GM19467 (cell line): Measurements from ENCODE around the gene RSRC1.
"Not testable (repeated sequence)": the region's sequence is repeated elsewhere in the genome, so short reads cannot be mapped to it uniquely, and the experiment has no call there.

Experiments
- ATAC-seq: cut with Tn5 transposase; IDR thresholded peaks from one replicate; pipeline ENCODE4 v1.9.1; 2021; ENCODE audit warnings: mild to moderate bottlenecking, moderate library complexity; ENCODE audit not compliant: unreplicated experiment

The RSRC1 gene

DNA sequence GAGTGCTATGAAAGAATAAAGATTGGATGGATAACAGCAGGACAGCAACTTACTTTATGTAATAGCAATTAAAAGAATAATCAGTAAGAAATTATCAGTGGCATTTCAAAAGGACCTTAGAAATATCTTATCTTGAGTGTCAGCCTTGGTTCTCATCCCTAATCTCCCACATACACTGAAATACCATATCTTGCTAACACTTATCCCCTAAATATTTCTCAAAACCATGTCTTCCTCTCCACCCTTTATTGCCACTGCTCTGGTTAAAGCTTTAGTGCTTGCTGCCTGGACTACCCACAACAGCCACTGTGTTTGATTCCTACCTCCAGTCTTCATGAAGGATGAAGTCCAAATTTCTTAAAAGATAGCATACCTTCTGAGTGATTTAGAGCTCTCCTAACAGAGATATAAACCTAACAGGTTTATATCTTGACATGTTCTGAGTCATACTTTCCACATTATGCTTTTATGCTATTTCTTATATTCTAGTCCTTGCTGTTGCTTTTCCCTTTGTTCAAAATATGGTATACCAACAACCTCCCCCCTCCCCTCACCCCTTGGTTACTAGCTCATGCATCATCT, 202.8 kb downstream of the RSRC1 start:
- no peak for ATAC-seq

DNA sequence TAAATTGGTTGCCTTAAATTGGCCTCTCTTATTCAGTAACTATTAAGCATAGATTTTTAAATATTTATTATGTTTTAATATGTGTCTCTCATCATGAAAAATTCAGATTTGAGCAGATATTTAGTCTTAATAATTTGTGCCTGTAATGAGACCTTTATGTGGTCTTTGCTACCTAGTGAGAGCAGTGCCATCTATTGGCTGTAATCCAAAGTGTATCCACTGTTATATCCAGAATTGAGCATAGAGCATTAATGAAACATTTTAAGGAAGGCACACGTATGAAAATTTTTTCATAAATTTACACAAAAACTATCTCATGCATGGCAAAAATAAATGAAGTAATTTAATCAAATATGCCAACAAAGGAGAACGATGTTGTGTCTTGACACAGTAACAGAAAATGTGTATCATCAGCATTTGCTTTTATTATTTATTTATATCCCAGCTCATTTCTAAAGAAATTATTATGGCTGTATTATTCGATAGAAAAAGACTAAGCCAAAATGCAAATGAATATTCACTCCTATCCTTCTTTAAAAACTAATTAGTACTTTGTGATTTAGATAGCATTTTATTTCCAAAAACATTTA, 203.5 kb downstream of the RSRC1 start:
- ATAC-seq: peak; percentile 54

DNA sequence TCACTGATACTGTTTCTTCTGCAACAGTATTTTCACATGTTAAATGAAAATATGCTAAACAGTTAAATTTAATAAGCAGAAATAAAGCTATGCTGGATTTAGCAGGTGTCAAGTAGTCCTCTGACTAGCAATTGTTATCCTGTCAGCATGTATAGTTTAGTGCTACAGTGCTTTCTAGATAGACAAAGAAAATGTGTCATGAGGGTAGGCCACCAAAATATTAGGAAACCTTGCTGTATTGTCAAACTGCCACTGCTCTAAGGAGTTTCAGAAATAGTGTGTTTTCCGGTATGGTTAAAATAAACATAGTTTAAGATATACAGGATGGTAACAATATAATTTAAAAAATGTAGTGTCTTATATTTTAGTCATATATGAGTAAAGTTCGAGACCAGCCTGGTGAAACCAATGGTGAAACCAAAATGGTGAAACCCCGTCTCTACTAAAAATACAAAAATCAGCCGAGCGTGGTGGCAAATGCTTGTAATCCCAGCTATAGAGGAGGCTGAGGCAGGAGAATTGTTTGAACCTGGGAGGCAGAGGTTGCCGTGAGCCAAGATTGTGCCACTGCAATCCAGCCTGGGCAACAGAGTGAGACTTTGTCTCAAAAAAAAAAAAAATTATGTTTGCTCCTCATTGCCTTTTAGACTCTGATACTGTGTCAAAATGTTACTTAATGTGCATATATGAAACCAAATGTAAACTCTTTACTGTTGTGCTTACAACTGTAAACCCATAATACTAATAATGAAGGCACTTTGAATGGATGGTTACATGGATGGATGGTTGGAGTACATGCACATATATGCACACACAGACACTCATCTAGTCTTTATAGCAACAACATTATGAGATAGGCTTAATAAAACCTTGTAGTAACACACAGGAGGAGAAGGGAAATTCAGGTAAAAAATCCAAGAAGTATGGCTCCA, 204.8 kb downstream of the RSRC1 start:
- peak; percentile 42 for ATAC-seq

DNA sequence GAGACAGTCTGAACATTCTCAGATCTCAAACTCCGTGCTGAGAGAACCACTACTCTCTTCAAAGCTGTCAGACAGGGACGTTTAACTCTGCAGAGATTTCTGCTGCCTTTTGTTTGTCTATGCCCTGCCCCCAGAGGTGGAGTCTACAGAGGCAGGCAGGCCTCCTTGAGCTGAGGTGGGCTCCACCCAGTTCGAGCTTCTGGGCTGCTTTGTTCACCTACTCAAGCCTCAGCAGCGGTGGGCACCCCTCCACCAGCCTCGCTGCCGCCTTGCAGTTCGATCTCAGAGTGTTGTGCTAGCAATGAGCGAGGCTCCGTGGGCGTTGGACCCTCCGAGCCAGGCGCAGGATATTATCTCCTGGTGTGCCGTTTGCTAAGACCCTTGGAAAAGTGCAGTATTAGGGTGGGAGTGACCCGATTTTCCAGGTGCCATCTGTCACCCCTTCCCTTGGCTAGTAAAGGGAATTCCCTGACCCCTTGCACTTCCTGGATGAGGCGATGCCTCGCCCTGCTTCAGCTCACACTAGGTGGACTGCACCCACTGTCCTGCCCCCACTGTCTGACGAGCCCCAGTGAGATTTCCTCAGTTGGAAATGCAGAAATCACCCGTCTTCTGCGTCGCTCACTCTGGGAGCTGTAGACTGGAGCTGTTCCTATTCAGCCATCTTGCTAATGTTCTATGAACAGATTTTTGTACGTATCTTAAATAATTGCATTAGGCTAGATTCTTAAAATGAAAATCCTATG, 220.0 kb downstream of the RSRC1 start:
- not testable (repeated sequence) for ATAC-seq

DNA sequence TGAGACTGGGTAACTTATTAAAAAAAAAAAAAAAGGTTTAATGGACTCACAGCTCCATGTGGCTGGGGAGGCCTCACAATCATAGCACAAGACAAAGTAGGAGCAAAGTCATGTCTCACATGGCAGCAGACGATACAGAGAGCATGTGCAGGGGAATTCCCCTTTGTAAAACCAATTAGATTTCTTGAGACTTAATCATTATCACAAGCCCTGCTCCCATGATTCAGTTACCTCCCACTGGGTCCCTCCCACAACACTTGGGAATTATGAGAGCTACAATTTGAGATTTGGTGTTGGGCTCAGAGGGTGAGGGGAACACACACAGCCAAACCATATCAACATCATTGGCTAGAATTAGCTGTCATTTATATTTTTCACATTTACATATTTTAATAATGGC, 221.0 kb downstream of the RSRC1 start:
- no peak for ATAC-seq

DNA sequence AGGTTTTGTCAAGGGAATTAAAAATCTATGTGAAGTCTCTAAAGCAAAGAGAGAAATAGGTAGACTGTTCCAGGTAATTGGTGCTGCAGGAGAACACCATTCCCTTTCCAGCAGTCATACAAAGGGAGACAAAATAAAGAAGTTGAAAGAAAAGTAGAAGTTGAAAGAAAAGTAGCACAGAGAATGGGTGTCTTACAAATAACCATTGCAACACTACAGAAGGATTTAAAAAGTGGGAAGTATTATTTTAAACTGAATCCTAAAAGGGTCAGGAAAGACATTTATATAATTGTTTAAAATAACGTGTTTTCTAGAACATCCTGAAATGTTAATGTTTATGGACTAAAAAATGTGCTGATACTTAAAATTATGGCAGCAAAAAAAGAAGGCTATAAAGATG, 223.8 kb downstream of the RSRC1 start:
- ATAC-seq: no peak

DNA sequence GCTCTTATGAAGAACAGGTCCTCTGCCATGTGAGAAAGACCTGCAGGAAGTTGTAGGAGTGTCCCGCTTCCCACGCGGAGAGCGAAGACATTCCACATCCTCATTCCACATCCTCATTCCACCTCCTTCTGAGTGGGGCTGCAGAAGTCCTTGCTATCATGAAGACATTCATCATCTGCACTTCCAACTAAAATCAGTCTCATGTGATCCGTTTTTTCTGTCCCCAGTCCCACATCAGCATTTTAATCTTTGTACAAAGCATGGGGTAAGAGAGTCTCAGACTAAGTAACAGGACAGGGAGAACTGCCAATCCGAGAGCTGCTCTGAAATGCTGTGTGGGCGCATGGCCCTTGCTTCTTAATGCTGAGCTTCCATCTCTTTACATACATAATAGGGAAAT, 227.2 kb downstream of the RSRC1 start:
- no peak for ATAC-seq

DNA sequence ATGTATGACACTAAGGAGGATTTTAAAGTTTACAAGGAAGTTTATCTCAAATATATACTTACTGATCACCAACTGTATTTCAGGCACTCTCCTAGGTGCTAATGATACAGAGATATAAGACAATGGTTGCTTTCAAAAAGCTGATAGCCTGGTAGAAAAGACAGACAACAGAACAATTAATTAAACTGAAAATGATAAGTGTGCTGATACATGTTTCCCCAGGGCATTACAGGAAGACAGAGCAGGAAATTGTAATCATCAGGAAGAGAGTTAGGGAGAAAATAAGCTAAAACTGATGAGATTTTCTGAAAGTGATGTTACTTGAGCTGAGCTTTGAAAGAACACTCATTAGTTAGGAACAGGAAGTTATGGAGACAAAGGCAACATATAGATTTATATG, 229.7 kb downstream of the RSRC1 start:
- no peak for ATAC-seq

DNA sequence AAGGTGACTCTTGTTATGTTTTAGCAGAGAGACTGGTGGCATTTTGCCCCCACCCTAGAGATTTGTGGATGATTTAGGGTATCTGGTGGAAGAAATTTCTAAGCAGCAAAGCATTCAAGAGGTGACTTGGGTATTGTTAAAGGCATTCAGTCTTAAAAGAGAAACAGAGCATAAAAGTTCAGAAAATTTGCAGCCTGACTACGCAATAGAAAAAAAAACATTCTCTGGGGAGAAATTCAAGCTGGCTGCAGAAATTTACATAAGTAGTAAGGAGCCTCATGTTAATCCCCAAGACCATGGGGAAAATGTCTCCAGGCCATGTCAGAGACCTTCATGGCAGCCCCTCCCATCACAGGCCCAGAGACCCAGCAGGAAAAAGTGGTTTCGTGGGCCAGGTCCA, 231.1 kb downstream of the RSRC1 start:
- ATAC-seq: not testable (repeated sequence)

DNA sequence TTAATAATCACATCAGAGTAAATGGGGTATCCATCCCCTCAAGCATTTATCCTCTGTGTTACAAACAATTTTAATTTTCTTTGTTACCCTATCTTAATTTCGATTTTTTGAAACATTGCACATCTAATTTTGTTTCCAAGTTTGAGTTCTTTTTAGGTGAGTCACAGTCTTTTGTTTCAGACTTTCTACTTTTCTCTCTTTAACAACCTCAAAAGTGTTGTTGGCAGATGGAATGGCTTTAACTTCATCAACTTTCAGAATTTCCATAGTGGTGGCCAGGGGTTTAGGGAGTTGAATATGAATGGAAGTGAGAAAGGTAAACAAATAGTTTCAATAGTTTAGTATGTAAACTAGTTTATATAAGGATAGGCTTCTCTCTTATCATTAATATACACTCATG, 238.1 kb downstream of the RSRC1 start:
- ATAC-seq: no peak

DNA sequence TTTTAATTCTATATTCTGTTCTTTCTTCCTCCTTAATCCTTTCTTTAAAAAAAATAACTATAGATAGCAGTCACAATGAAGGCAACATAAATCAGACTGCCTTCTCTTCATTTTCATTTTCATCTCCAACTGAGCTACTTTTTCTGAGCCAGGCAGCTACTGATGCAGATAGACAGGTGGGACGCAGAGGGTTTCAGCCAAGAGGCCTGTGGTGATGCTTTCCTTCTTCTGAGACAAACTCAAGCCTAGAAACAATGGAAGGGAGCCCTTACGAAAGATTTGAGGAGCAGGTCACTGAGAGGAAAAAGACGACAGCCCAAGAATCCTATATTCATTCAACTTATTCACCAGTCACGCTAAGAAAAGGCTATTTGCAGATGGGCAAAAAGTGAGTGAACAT, 241.1 kb downstream of the RSRC1 start:
- ATAC-seq: no peak

DNA sequence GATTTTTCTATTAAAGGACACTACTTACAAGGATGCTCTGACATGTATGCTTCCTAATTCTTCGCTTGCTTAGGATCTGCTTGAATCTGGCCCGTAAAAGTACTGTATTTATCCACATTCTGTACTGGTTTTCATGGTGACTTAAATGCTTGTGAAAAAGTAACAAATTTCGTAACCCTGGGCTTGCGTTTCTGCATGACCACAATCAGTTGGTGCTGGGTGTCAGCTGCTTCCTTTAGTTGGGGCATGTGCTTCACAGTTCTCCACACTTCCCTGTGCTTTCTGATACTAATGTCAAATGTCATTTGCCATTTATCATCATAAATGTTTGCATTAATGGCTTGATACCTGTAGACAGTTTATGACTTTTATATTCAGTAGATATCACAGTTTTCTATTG, 242.7 kb downstream of the RSRC1 start:
- peak; percentile 31 for ATAC-seq

DNA sequence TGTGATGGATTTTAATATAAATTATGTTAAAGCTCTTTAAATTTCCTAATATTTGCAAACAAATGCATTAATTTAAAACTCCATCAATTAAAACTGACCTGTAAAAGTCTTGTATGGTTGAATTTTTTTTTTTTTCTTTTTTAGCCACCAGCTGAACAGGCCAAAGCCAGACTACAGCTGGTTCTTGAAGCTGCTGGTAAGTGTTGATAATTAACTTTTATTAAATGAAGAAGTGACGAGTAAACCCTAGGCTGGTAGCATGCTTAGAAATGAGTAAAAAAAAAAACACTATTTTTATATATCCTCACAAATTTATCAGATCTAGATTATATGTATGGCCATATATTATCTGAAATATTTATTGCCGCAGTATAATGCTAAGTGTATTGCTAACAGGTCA, 244.8 kb downstream of the RSRC1 start:
- peak; percentile 53 for ATAC-seq

DNA sequence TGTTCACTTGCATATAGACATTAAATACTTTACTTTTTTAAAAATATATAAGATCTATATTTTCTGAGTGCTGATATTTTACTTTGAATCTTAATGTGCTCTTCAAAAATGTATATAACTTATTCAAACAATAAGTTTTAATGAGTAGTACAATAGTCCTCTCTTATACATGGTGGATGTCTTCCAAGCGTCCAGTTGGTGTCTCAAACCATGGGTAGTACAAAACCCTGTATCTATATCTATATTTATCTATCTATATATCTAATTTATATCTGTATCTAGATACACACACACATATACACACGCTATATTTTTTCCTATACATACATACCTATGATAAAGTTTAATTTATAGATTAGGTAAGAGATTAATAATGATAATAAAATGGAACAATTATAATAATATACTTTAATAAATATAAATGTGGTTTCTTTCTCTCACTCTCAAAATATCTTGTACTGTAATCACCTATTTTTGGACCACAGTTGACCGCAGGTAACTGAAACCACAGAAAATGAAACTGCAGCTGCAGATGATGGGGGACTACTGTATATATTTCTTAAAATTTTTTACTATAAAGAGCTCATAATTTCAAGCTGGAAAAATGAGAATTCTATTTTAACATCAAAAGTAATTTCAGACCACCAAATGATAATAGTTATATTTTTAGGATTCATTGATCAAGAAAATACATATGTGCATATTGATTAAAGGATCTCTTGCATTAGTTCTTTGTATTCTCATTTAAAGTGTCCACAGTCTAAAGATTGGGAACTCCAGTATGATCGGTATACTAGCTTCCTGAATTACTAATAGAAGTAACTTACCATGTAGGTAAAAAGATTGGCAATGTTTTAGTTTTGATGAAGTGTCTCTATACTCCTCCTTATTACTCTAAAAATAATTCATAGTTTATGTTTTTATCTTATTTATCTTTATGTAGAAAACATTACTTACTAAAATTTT, 246.0 kb downstream of the RSRC1 start:
- ATAC-seq: peak; percentile 89

DNA sequence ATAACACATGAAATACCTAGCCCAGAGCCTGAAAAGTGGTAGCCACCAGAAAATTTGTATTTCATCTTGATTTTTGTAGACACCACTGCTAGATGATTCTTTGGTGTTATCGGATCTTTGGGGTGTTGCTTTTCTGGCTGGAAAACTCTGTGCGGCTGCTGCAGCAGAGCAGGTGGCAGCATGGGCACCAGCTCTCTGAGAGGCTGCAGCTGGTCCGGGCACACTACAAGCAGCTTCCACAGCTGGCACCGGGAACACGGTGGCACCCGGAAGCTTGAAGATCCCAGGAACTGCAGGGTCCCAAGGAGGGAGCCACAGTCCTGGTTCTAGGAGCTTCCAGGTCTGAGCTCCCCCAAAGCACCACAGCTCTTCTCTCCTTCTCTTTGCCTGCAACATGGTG, 249.4 kb downstream of the RSRC1 start:
- ATAC-seq: no peak

DNA sequence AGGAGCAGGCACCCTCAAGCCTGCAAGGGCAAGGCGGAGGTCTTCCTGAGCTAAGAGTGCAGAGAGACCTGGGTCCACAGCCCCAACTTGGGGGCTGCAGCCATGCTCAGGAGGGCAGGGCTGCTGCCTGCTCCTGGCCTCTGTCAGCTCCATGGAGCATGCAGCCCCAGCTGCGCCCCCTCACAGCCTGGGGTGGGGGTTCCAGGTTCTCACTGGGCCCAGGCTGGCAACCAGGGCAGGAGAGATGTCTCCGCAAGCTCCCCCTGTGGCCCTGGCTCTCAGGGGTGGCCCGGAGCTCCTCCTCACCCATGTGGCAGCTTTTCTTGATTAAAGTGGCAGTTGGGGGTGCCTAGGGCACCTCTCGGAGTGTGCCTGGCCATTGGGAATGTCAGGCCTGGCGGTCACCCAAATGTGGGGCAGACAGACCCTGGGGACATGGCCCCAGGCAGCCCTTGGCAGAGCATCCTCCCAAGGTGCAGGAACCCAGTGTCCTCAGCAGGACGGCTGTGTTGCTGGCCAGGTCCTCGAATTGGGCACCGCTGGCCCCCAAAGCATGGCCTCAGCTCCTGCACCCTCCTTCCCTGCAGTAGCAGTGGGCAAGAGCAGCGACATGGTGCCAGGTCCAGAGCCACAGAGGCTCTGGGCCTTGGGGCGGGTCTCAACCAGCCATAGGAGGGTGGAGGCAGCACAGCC, 251.0 kb downstream of the RSRC1 start:
- no peak for ATAC-seq

DNA sequence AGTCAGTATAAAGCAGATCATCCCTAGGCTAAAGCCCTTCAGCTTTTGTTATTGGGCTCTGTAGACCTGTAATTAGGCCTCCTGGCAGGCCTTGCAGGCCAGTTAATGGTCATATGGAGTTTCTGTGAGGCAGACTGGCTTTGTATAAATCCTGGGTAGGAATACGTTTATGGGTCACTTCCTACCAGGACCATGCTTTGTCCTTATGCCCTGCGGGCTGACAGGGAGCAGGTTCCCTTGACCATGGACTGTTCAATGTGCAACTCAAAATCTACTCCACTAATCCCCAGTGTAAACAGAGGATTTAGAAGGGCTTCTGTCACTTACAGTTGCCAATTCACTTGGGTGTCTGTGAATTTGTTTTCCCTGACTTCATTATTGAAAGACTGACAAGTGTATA, 258.4 kb downstream of the RSRC1 start:
- ATAC-seq: no peak

DNA sequence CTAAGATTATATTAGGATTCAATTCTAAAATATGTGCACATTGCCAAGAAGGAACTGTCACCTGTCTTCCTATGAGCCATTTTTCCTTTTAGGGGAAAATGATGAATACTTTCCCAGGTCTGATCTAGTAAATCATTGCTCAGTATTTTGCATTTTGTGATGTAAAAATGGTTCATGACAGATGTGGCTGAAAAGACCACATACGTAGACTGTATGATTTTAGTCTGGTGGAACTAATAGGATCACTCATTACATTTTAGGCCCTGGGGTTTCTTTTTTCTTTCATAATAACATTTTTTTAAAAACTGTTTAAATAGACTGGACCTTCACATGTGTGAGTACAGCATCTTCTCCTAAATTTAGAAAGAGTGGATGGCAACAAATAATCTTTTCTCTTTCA, 259.4 kb downstream of the RSRC1 start:
- peak; percentile 66 for ATAC-seq

DNA sequence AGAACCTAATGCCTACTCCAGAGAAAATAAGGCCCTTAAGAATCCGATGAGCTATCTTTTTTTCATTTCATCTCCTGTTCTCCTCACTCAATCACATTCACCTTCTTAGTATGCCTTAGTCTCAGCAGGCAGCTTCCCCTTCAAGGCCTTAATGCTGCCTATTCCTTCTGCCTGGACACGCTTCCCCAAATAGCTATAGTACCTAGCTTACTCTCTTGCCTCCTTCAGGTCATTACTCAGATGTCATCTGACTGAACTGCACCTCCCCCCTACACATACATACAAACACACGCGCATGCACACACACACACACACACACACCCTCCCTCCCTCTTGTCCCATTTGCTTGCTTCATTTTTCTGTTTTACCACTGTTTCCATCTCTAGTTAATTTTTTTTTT, 269.6 kb downstream of the RSRC1 start:
- no peak for ATAC-seq
